ENCODE results near the gene IGFLR1.
"Not testable (repeated sequence)": the region's sequence is repeated elsewhere in the genome, so short reads cannot be mapped to it uniquely, and the experiment has no call there.

IGFLR1 gene

DNA sequence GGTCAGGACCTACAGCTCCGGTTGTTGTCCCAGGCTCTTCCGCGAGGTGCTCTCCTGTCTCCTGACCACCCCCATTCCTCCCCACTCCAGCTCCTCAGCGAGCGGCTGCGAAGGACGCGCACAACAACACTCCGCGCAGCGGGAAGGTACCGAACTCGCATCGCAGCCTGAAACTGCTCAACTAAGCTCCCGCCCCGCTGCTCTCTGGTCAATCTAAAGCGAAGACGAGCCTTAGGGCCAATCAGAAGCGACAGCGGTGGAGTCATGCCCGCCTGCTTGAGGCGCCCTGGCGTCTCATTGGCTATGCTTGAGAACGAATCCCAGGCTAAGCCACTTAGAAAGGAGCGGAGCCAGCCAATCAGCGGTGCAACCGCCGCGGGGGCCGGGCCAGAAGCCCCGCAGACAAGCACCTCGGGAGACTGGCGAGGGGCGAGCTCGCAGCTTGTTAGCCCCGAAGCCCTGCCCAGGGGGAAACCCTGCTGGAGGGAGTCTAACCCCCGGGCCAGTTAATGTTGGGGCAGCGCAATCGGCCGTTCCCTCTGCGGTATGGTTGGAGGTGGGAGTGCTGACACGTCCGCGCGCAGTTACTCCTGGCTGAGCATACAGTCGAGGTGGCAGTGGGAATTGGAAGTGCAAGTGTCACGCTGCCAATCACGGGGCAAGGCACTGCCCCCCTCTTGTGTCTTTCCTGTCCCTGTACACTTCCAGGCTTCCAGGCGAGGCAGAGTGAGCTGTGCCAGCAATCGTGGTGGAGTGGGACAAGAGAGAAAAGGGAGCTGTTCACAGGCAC, 39.8 kb downstream of the IGFLR1 start:
- Histone ChIP-seq H3K27me3 (ENCODE audit: control insufficient read depth, insufficient read depth, low read length) (peaks cover 30% of the 10 kb centered on the region), H3K9ac (ENCODE audit: low read length) (no peak overlapping the region), H3K9me3 (ENCODE audit: control insufficient read depth, low read depth, low read length) (no peaks in the 10 kb centered on the region), H3K36me3 (ENCODE audit: control insufficient read depth, low read depth, low read length) (no peaks in the 10 kb centered on the region), H3K27ac (ENCODE audit: low read length) (no peak overlapping the region), H3K4me1 (ENCODE audit: control insufficient read depth, low read depth, low read length) (no peaks in the 10 kb centered on the region), H3K4me3 (ENCODE audit: low read length) (peak overlapping the region; percentile 70)

DNA sequence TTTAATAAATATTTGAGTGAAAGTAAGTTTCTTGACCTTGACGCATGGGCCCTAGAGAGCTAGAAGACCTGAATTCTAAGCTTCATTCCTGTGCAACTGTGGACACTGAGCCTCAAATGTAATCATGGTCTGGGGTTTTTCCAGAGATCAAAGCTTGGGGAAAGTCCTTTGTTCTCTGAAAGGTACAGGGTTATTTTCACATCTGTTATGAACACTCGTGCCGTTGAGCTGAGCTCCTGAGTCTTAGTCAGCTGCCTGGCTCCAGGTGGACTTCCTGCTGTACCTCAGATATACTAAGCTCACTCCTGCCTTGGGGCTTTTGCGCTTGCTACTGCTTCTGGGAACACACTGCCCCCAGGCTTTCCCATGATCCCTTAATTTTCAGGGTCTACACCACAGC, 45.4 kb downstream of the IGFLR1 start:
- H3K27me3 ChIP-seq (ENCODE audit: control insufficient read depth, insufficient read depth, low read length) = no peaks in the 10 kb centered on the region
- H3K4me1 ChIP-seq (ENCODE audit: control insufficient read depth, low read depth, low read length) = peaks cover 3% of the 10 kb centered on the region
- no peak overlapping the region for H3K9ac ChIP-seq (ENCODE audit: low read length)
- no peaks in the 10 kb centered on the region for H3K9me3 ChIP-seq (ENCODE audit: control insufficient read depth, low read depth, low read length)
- no peaks in the 10 kb centered on the region for H3K36me3 ChIP-seq (ENCODE audit: control insufficient read depth, low read depth, low read length)
- H3K27ac ChIP-seq (ENCODE audit: low read length) = no peak overlapping the region
- H3K4me3 ChIP-seq (ENCODE audit: low read length) = no peak overlapping the region

DNA sequence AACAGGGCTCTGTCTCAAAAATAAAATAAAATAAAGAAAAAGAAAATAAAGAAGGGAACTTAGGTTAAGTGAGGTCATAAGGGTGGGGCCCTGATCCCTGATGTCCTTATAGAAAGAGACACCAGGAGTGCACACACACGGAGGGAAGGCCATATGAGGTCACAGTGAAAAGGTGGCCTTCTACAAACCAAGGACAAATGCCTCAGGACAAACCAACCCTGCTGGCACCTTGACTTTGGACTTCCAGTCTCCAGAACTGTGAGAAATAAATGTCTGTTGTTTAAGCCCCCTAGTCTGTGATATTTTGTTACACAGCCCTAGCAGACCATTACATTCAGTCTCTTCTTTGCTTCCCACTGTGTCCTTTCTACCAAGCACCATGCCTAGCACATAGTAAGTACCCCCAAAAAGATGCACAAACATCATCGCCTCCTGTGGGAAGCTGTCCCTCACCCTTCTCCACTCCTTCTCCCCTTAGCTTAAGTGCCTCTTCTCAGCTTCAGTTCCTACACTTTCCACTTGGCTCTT, 46.3 kb downstream of the IGFLR1 start:
- Histone ChIP-seq H3K9me3 (ENCODE audit: control insufficient read depth, low read depth, low read length) (no peaks in the 10 kb centered on the region), H3K27me3 (ENCODE audit: control insufficient read depth, insufficient read depth, low read length) (no peaks in the 10 kb centered on the region), H3K9ac (ENCODE audit: low read length) (no peak overlapping the region), H3K36me3 (ENCODE audit: control insufficient read depth, low read depth, low read length) (no peaks in the 10 kb centered on the region), H3K4me1 (ENCODE audit: control insufficient read depth, low read depth, low read length) (peaks cover 3% of the 10 kb centered on the region), H3K4me3 (ENCODE audit: low read length) (no peak overlapping the region), H3K27ac (ENCODE audit: low read length) (no peak overlapping the region)

DNA sequence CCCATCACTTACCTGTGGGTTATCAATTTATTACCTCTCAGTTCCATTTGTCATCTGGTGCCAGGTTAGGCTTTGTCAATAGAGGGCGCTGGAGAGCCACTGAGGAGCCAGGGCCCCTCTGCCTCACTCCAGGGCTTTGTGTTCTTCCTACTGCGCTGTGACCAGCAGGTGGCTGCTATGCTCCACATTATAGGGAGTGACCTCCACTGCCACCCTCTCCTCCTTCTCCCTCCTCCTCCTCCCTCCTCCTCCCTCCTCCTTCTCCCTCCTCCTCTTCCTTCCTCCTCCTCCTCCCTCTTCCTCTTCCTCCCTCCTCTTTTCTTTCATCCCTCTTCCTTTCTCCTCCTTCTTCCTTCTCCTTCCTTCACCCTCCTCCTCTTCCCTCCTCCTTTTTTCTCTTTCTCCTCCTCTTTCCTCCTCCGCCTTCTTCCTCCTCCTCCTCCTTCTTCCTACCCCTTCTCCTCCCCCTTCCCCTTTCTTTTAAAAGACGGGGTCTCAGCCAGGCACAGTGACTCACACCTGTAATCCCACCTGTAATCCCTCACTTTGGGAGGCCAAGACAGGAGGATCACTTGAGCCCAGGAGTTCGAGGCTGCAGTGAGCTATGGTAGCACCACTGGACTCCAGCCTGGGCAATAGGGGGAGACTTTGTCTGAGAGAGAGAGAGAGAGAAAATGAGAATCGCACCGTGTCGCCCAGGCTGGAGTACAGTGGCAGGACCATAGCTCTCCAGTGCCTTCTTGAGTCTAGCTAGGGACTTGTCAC, 48.2 kb downstream of the IGFLR1 start:
- Histone ChIP-seq H3K9me3 (ENCODE audit: control insufficient read depth, low read depth, low read length) (no peaks in the 10 kb centered on the region), H3K27me3 (ENCODE audit: control insufficient read depth, insufficient read depth, low read length) (no peaks in the 10 kb centered on the region), H3K9ac (ENCODE audit: low read length) (no peak overlapping the region), H3K4me3 (ENCODE audit: low read length) (no peak overlapping the region), H3K4me1 (ENCODE audit: control insufficient read depth, low read depth, low read length) (peaks cover 3% of the 10 kb centered on the region), H3K36me3 (ENCODE audit: control insufficient read depth, low read depth, low read length) (no peaks in the 10 kb centered on the region), H3K27ac (ENCODE audit: low read length) (no peak overlapping the region)

DNA sequence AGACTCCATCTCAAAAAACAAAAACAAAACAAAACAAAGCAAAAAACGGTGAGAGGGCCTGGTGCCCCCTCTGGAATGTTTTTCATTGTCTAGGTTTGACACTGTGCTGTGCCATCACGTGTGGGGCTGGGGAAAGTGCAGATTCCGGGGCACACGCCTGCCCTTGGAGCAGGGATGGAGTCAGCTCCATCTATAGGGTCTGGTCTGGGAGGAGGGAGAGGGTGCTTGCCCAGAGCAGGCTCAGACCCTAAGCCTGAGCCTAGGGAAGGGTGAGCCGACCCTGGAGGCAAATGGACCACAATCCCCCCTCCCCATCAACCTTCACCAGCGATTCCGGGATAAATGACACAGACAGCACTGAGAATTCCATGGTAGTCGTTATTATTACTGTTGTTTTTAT, 48.8 kb downstream of the IGFLR1 start:
- H3K36me3 ChIP-seq (ENCODE audit: control insufficient read depth, low read depth, low read length) = no peaks in the 10 kb centered on the region
- H3K27ac ChIP-seq (ENCODE audit: low read length) = no peak overlapping the region
- H3K27me3 ChIP-seq (ENCODE audit: control insufficient read depth, insufficient read depth, low read length) = no peaks in the 10 kb centered on the region
- no peaks in the 10 kb centered on the region for H3K9me3 ChIP-seq (ENCODE audit: control insufficient read depth, low read depth, low read length)
- no peak overlapping the region for H3K4me3 ChIP-seq (ENCODE audit: low read length)
- peaks cover 3% of the 10 kb centered on the region for H3K4me1 ChIP-seq (ENCODE audit: control insufficient read depth, low read depth, low read length)
- no peak overlapping the region for H3K9ac ChIP-seq (ENCODE audit: low read length)

DNA sequence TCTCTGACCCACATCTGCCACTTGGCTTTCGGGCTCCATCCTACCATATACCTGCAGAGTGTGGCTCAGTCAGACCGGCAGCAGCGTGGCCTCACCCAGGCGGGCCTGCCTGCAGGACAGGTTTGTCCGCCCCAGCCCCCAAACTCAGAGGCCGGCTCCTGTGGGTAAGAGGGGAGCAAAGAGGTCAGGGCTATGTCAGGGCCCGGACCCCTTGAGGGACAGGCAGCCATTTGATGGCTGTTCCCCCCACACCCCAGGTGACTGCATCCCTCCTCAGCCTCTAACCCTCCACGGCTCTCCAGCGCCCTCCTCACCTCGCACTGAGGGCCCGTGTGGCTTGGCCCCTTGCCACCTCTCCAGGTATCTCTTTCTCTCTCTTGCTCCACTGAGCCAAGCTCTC, 50.2 kb downstream of the IGFLR1 start:
- no peak overlapping the region for H3K27ac ChIP-seq (ENCODE audit: low read length)
- H3K4me1 ChIP-seq (ENCODE audit: control insufficient read depth, low read depth, low read length) = peaks cover 3% of the 10 kb centered on the region
- H3K9me3 ChIP-seq (ENCODE audit: control insufficient read depth, low read depth, low read length) = no peaks in the 10 kb centered on the region
- no peaks in the 10 kb centered on the region for H3K27me3 ChIP-seq (ENCODE audit: control insufficient read depth, insufficient read depth, low read length)
- H3K36me3 ChIP-seq (ENCODE audit: control insufficient read depth, low read depth, low read length) = no peaks in the 10 kb centered on the region
- H3K4me3 ChIP-seq (ENCODE audit: low read length) = no peak overlapping the region
- no peak overlapping the region for H3K9ac ChIP-seq (ENCODE audit: low read length)

DNA sequence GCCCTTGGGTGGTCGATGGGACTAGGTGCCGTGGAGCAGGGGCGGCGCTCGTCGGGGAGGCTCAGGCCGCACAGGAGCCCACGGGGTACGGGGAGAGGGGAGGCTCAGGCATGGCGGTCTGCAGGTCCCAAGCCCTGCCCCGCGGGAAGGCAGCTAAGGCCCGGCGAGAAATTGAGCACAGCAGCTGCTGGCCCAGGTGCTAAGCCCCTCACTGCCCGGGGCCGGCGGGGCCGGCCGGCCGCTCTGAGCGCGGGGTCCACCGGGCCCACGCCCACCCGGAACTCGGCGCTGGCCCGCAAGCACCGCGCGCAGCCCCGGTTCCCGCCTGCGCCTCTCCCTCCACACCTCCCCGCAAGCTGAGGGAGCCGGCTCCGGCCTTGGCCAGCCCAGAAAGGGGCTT, 51.1 kb downstream of the IGFLR1 start:
- H3K4me3 ChIP-seq (ENCODE audit: low read length); H3K27ac ChIP-seq (ENCODE audit: low read length); H3K9ac ChIP-seq (ENCODE audit: low read length); H3K9me3 ChIP-seq (ENCODE audit: control insufficient read depth, low read depth, low read length); H3K36me3 ChIP-seq (ENCODE audit: control insufficient read depth, low read depth, low read length); H3K27me3 ChIP-seq (ENCODE audit: control insufficient read depth, insufficient read depth, low read length); H3K4me1 ChIP-seq (ENCODE audit: control insufficient read depth, low read depth, low read length): not testable (repeated sequence)

DNA sequence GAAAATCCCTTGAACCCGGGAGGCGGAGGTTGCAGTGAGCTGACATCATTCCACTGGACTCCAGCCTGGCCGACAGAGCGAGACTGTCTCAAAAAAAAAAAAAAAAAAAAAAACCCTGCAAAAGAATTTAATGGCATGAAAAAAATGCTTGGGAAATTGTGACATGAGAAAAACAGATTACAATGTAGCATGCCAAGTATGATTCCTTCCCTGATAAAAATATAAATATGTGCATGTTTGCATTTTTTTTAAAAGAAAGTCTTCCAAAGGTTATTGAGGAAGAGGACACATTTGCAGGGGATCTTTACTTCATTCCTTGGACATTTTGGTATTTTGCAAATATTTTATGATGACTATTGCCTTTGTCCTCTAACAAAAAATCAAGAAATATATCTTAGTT, 52.4 kb downstream of the IGFLR1 start:
- no peaks in the 10 kb centered on the region for H3K27me3 ChIP-seq (ENCODE audit: control insufficient read depth, insufficient read depth, low read length)
- H3K4me1 ChIP-seq (ENCODE audit: control insufficient read depth, low read depth, low read length) = peaks cover 3% of the 10 kb centered on the region
- no peak overlapping the region for H3K9ac ChIP-seq (ENCODE audit: low read length)
- H3K4me3 ChIP-seq (ENCODE audit: low read length) = no peak overlapping the region
- no peaks in the 10 kb centered on the region for H3K36me3 ChIP-seq (ENCODE audit: control insufficient read depth, low read depth, low read length)
- no peaks in the 10 kb centered on the region for H3K9me3 ChIP-seq (ENCODE audit: control insufficient read depth, low read depth, low read length)
- H3K27ac ChIP-seq (ENCODE audit: low read length) = no peak overlapping the region

All from iPS-18a (cell line).